HCT116 (cell line): ENCODE data around the gene TEKTIP1. TPM values are rescaled to one million over a fixed set of nuclear protein-coding genes. Genes with fewer than 3 reads are reported as not detected.
A peak's percentile ranks its signal among the peaks of the same experiment; 100 is the strongest.

ENCODE experiments used
- ATAC-seq: fragments of 200-7000 bp; cut with Tn5 transposase; 2 replicates; pipeline ENCODE4 v1.9.1; 2020; ENCODE audit warnings: mild to moderate bottlenecking, moderate library complexity
- BruUV-seq: library from RNA; stranded (reverse); fragments of 400-500 nt; replicated peaks from 2 replicates; lab custom pipeline; 2021; lab: Mats Ljungman, UMichigan
- CTCF ChIA-PET: fragments of 300-600 bp; sonication (Branson Sonifier 250); formaldehyde crosslinking; loops from one replicate; lab custom pipeline; 2021; ENCODE audit warnings: antibody characterized with exemption; lab: Charles Lee
- POLR2A ChIA-PET: fragments of 300-600, 350-600 bp; sonication (Branson Sonifier 250); formaldehyde crosslinking; loops from one replicate; lab custom pipeline; 2021; ENCODE audit warnings: antibody characterized with exemption; lab: Charles Lee
- RAD21 ChIA-PET, 2 experiments: fragments of 300-600 bp; sonication (Branson Sonifier 250); formaldehyde crosslinking; loops; one replicate each; lab custom pipeline; 2023; ENCODE audit warnings: low total read pairs in 2 of 2; ENCODE audit not compliant: uncharacterized antibody in 2 of 2, unreplicated experiment in 2 of 2, low non-redundant PET in 1 of 2; lab: Charles Lee
- DNase-seq: peaks from one replicate; pipeline ENCODE4 v3.0.0-alpha.2; 2010; ENCODE audit warnings: low read depth, low spot score
- H2AFZ ChIP-seq: fragments of 200-600 bp; shearing (Covaris generic), sonication (generic); 2 replicates; pipeline ENCODE4 v1.6.1; 2017; ENCODE audit warnings: low read depth, mixed run types, mixed read lengths, antibody characterized with exemption, low read length; ENCODE audit not compliant: poor library complexity, severe bottlenecking
- H3K27ac ChIP-seq: 2 replicates; pipeline ENCODE4 v1.5.1; 2012; ENCODE audit warnings: low read depth, low read length
- H3K27me3 ChIP-seq: fragments of 200-600 bp; sonication (generic); 2 replicates; pipeline ENCODE4 v1.6.1; 2016; ENCODE audit warnings: mixed run types, low read length, mixed read lengths; ENCODE audit not compliant: insufficient read depth
- H3K36me3 ChIP-seq, 2 experiments: fragments of 200-500 bp in 1 of 2; fragments of 200-600 bp in 1 of 2; sonication (Bioruptor generic) in 1 of 2; sonication (generic) in 1 of 2; 2 replicates each; pipeline versions ENCODE4 v1.5.1 to v1.6.1; 2014 to 2016; ENCODE audit warnings: low read length in 2 of 2, inconsistent platforms in 1 of 2, mixed read lengths in 1 of 2, mixed run types in 1 of 2; ENCODE audit not compliant: insufficient read depth in 2 of 2, control insufficient read depth in 1 of 2
- H3K4me1 ChIP-seq, 2 experiments: fragments of 200-600 bp in 1 of 2; sonication (generic) in 1 of 2; 2 replicates each; pipeline versions ENCODE4 v1.5.1 to v1.6.1; 2012 to 2017; ENCODE audit warnings: low read length in 2 of 2, inconsistent platforms in 1 of 2, mild to moderate bottlenecking in 1 of 2, mixed read lengths in 1 of 2, mixed run types in 1 of 2, moderate library complexity in 1 of 2; ENCODE audit not compliant: insufficient read depth in 2 of 2, control insufficient read depth in 1 of 2
- H3K4me2 ChIP-seq: fragments of 200-600 bp; sonication (generic); 2 replicates; pipeline ENCODE4 v1.6.1; 2017; ENCODE audit warnings: mixed run types, low read length, mixed read lengths
- H3K4me3 ChIP-seq, 2 experiments: fragments of 200-600 bp in 1 of 2; sonication (generic) in 1 of 2; replicated peaks in 1 of 2; 2 replicates each; pipeline ENCODE4 v1.5.1; 2011 to 2016; ENCODE audit warnings: low read length in 2 of 2, control low read depth in 1 of 2, low read depth in 1 of 2, mild to moderate bottlenecking in 1 of 2, mixed read lengths in 1 of 2, mixed run types in 1 of 2
- H3K79me2 ChIP-seq: fragments of 200-600 bp; sonication (generic); 2 replicates; pipeline ENCODE4 v1.6.1; 2017; ENCODE audit warnings: mild to moderate bottlenecking, mixed run types, low read length, moderate library complexity, mixed read lengths; ENCODE audit not compliant: insufficient read depth
- H3K9ac ChIP-seq: fragments of 200-600 bp; sonication (generic); 2 replicates; pipeline ENCODE4 v1.6.1; 2016; ENCODE audit warnings: low read length, mixed read lengths
- H3K9me2 ChIP-seq: fragments of 200-600 bp; sonication (generic), shearing (Covaris generic); 2 replicates; pipeline ENCODE4 v1.6.1; 2017; ENCODE audit warnings: mixed run types, mild to moderate bottlenecking, moderate library complexity; ENCODE audit not compliant: insufficient read depth
- H3K9me3 ChIP-seq, 2 experiments: fragments of 200-500 bp in 1 of 2; fragments of 200-600 bp in 1 of 2; sonication (Bioruptor generic) in 1 of 2; sonication (generic) in 1 of 2; 2 replicates each; pipeline ENCODE4 v1.6.1; 2014 to 2017; ENCODE audit warnings: low read length in 2 of 2, mixed read lengths in 2 of 2, inconsistent platforms in 1 of 2, low read depth in 1 of 2, mild to moderate bottlenecking in 1 of 2, mixed run types in 1 of 2, moderate library complexity in 1 of 2; ENCODE audit not compliant: control insufficient read depth in 1 of 2, insufficient read depth in 1 of 2
- H4K20me1 ChIP-seq: fragments of 200-600 bp; sonication (generic), shearing (Covaris generic); 2 replicates; pipeline ENCODE4 v1.6.1; 2017; ENCODE audit warnings: mixed run types, mild to moderate bottlenecking, moderate library complexity; ENCODE audit not compliant: insufficient read depth
- CTCF ChIP-seq, 3 experiments: fragments of 200-600 bp in 1 of 3; sonication (generic) in 1 of 3; IDR thresholded peaks in 2 of 3; conservative IDR thresholded peaks in 1 of 3; 2 replicates each; pipeline ENCODE4 v1.5.1; 2012 to 2017; ENCODE audit warnings: low read depth in 2 of 3, low read length in 2 of 3, antibody characterized with exemption in 1 of 3, borderline replicate concordance in 1 of 3, control low read depth in 1 of 3, mild to moderate bottlenecking in 1 of 3, mixed read lengths in 1 of 3, mixed run types in 1 of 3, moderate library complexity in 1 of 3; ENCODE audit not compliant: insufficient read depth in 1 of 3
- EZH2 ChIP-seq: fragments of 200-600 bp; sonication (generic); IDR thresholded peaks from 2 replicates; pipeline ENCODE4 v1.6.1; 2017; ENCODE audit warnings: antibody characterized with exemption, mixed run types
- FOSL1 ChIP-seq: IDR thresholded peaks from 2 replicates; pipeline ENCODE4 v1.6.1; 2012; ENCODE audit warnings: low read depth
- POLR2AphosphoS5 ChIP-seq: IDR thresholded peaks from 2 replicates; pipeline ENCODE4 v1.6.1; 2011; ENCODE audit warnings: mild to moderate bottlenecking, low read depth, low read length, moderate library complexity
- RAD21 ChIP-seq: IDR thresholded peaks from 2 replicates; pipeline ENCODE4 v1.6.1; 2012; ENCODE audit warnings: low read depth, mild to moderate bottlenecking
- SIN3A ChIP-seq: IDR thresholded peaks from 2 replicates; pipeline ENCODE4 v1.6.1; 2012; ENCODE audit warnings: low read depth
- YY1 ChIP-seq: IDR thresholded peaks from 2 replicates; pipeline ENCODE4 v1.6.1; 2011; ENCODE audit warnings: low read length, low read depth, moderate library complexity, mild to moderate bottlenecking; ENCODE audit not compliant: insufficient replicate concordance; ENCODE audit errors: extremely low read depth
- ZNF274 ChIP-seq: fragments of 200-500 bp; sonication (Bioruptor generic); IDR thresholded peaks from 2 replicates; pipeline ENCODE4 v1.6.1; 2014; ENCODE audit warnings: mild to moderate bottlenecking, low read depth, low read length, inconsistent platforms
- intact Hi-C: fragments of 100-400 bp; cut with micrococcal nuclease; formaldehyde crosslinking; loops from 2 replicates; pipeline ENCODE4 v1.10.0; 2022
- total RNA-seq: library from RNA; stranded (reverse); gene quantifications from one replicate; pipeline ENCODE4 v1.2.1, GENCODE V29; 2021; ENCODE audit not compliant: unreplicated experiment
- TF ChIP-seq, protein P1 (sequence below): IDR thresholded peaks from 2 replicates; pipeline ENCODE4 v1.6.1; 2012

TEKTIP1 gene
- total RNA-seq, 1 experiment from 2014 or later: 1.2 TPM

- Histone ChIP-seq H3K9ac (no peak within 1 kb of the TSS), H4K20me1 (no peaks in the 10 kb centered on the region), H3K36me3 (no peaks in the 10 kb centered on the region), H3K4me3 (no peak within 1 kb of the TSS), H3K9me2 (no peaks in the 10 kb centered on the region), H3K9me3 (no peaks in the 10 kb centered on the region), H3K4me2 (no peak within 1 kb of the TSS), H3K27ac (no peak within 1 kb of the TSS), H3K27me3 (no peaks in the 10 kb centered on the region), H3K79me2 (no peaks in the 10 kb centered on the region), H3K4me1 (peaks cover 0 to 13% of the 10 kb centered on the region in 2 experiments; a peak in 2 of 4 replicates), H2AFZ (no peak within 1 kb of the TSS)
- DNase-seq (no peak), ATAC-seq (no peak)
- RAD21 ChIA-PET: no interaction called here
- BruUV-seq: no TSS peak
- CTCF ChIA-PET: interaction anchor here (0.7 kb wide), 1 partner anchor 655 kb away, joined by 3 read pairs; no protein-coding TSS in a partner anchor
- intact Hi-C loops: loop anchor here (1.0 kb wide), 1 partner anchor 33 kb away; no protein-coding TSS in a partner anchor
- POLR2A ChIA-PET: no interaction called here
- TF ChIP-seq RAD21: no peak
- no peak for TF ChIP-seq EZH2
- TF ChIP-seq, protein P1, sequence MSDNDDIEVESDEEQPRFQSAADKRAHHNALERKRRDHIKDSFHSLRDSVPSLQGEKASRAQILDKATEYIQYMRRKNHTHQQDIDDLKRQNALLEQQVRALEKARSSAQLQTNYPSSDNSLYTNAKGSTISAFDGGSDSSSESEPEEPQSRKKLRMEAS: no peak
- TF ChIP-seq SIN3A: no peak
- no peak for TF ChIP-seq FOSL1
- no peak for TF ChIP-seq YY1
- TF ChIP-seq POLR2AphosphoS5: no peak
- TF ChIP-seq, all 23 proteins: peak for 0
Measured at GRCh38 chr19:3585301-3586126, 46.5 kb downstream of the TEKTIP1 start, which contains the start of gene GIPC3. Gene GIPC3, plus strand, starts transcription at chr19:3585478. Its CDS starts 120 bp downstream, at chr19:3585598.

GRCh38 chr19:3586127-3586626 is 47.2 kb downstream of the TEKTIP1 start:
- Histone ChIP-seq H2AFZ (no peak overlapping the region), H3K4me2 (no peak overlapping the region), H3K4me1 (peaks cover 0 to 11% of the 10 kb centered on the region in 2 experiments; a peak in 2 of 4 replicates), H3K27me3 (no peaks in the 10 kb centered on the region), H3K79me2 (no peaks in the 10 kb centered on the region), H3K36me3 (no peaks in the 10 kb centered on the region), H3K9me3 (no peaks in the 10 kb centered on the region), H3K9me2 (no peaks in the 10 kb centered on the region), H3K27ac (no peak overlapping the region), H3K9ac (no peak overlapping the region), H4K20me1 (no peaks in the 10 kb centered on the region), H3K4me3 (no peak overlapping the region)
- ChIA-PET POLR2A (interaction anchor here (1.7 kb wide), 1 partner anchor 9 kb away, joined by 6 read pairs; no protein-coding TSS in a partner anchor), RAD21 (no interaction called here), CTCF (no interaction called here)
- intact Hi-C loops: loop anchor here (1.0 kb wide), 1 partner anchor 32 kb away; no protein-coding TSS in a partner anchor
- TF ChIP-seq ZNF274 (no peak), RAD21 (peak; percentile 73), CTCF (IDR thresholded peaks at IDR 0.05 in 2 of 3, conservative IDR thresholded peaks at IDR 0.05 in 1 of 3; ENCODE audit: borderline replicate concordance in 1 of 3, insufficient read depth in 1 of 3, low read depth in 2 of 3, low read length in 2 of 3) (peak; percentile 54 to 66 (median 65); a peak in 5 of 6 replicates)
- ATAC-seq (peak; percentile 44), DNase-seq (no peak)
- BruUV-seq: no TSS peak
